AG10803 (cell line): Measurements from ENCODE around the gene GPN1.
"Not testable (repeated sequence)": the region's sequence is repeated elsewhere in the genome, so short reads cannot be mapped to it uniquely, and the experiment has no call there.

ENCODE experiments used
- DNase-seq: peaks from one replicate; pipeline ENCODE4 v3.0.0; 2010; ENCODE audit warnings: low read depth
- H3K4me3 ChIP-seq: 2 replicates; pipeline ENCODE4 v1.5.1; 2011; ENCODE audit warnings: mild to moderate bottlenecking, low read length, control low read depth
- CTCF ChIP-seq: conservative IDR thresholded peaks from 2 replicates; pipeline ENCODE4 v1.5.1; 2011; ENCODE audit warnings: mild to moderate bottlenecking, low read length, control low read depth, inconsistent platforms

Gene GPN1

GRCh38 chr2:27587025-27587424, 41.8 kb upstream of the GPN1 start:
- no peak overlapping the region for H3K4me3 ChIP-seq
- TF ChIP-seq CTCF: no peak
- no peak for DNase-seq

- no peak overlapping the region for H3K4me3 ChIP-seq
- no peak for TF ChIP-seq CTCF
- no peak for DNase-seq
Measured at GRCh38 chr2:27588308-27588707, 40.5 kb upstream of the GPN1 start.

GRCh38 chr2:27591745-27592144, 37.1 kb upstream of the GPN1 start:
- no peak for TF ChIP-seq CTCF
- no peak overlapping the region for H3K4me3 ChIP-seq
- DNase-seq: peak; percentile 1

- DNase-seq: no peak
- no peak overlapping the region for H3K4me3 ChIP-seq
- TF ChIP-seq CTCF: no peak
Measured at GRCh38 chr2:27593240-27593639, 35.6 kb upstream of the GPN1 start.

- not testable (repeated sequence) for H3K4me3 ChIP-seq, DNase-seq
Measured at GRCh38 chr2:27594020-27594703, 34.7 kb upstream of the GPN1 start.

- not testable (repeated sequence) for DNase-seq, H3K4me3 ChIP-seq
Measured at GRCh38 chr2:27595412-27595811, 33.4 kb upstream of the GPN1 start.

GRCh38 chr2:27596627-27597026, 32.2 kb upstream of the GPN1 start:
- H3K4me3 ChIP-seq: no peak overlapping the region
- DNase-seq: no peak
- no peak for TF ChIP-seq CTCF

- TF ChIP-seq CTCF: no peak
- no peak for DNase-seq
- no peak overlapping the region for H3K4me3 ChIP-seq
Measured at GRCh38 chr2:27606611-27607010, 22.2 kb upstream of the GPN1 start.
